HFF-Myc (cell line): ENCODE results near the gene RNF126.

ENCODE experiments used
- DNase-seq: peaks from one replicate; pipeline ENCODE4 v3.0.0-alpha.2; 2011; ENCODE audit warnings: low read depth; ENCODE audit errors: extremely low read depth
- H3K4me3 ChIP-seq: replicated peaks from 2 replicates; pipeline ENCODE4 v1.5.1; 2011; ENCODE audit warnings: low read depth, mild to moderate bottlenecking, control low read depth, low read length
- TF ChIP-seq, protein P1 (sequence below): IDR thresholded peaks from 2 replicates; pipeline ENCODE4 v1.5.1; 2012; ENCODE audit warnings: mild to moderate bottlenecking, low read depth, low read length, control low read depth; ENCODE audit errors: missing control alignments

RNF126 gene

DNA sequence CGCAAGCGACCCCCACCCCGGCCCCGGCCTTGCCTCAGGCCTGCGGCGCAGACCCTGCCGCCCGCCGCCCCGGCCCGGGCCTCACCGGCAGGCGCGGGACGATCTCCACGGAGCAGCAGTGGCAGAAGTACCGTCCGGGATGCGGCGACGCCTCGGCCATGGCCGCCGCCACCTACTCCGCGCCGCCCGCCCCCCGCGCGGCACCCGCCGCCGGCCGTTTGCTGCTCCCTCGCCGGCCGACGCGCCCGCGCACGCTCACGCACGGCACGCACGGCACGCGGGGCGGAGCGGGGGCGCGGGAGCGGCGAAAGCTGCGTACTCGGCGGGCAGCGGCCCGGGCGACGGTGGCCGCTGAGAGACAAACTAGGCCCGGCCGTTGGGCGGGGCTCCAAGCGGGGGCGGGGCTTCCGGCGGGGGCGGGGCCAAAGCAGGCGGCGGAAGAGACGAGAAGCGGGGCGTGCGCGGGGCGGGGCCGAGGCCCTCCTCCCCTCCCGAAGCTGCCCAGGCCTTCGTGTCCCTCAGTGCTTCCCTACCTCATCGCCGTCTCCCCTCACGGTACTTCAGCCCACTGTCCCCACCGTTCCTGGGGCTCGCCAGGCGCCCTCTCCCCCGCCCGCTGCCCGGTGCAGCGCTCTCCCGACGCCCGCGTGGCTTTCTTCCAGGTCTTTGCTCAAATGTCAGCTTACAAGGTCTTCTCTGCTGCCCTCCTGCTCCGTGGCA, at the start of gene RNF126:
RNF126 (minus strand) TSS at position 253 of the 720 bp plus-strand sequence; CDS start at position 160, 93 bp downstream.
- DNase-seq: no peak
- peak within 1 kb of the TSS; percentile 89 for H3K4me3 ChIP-seq
- TF ChIP-seq, protein P1, sequence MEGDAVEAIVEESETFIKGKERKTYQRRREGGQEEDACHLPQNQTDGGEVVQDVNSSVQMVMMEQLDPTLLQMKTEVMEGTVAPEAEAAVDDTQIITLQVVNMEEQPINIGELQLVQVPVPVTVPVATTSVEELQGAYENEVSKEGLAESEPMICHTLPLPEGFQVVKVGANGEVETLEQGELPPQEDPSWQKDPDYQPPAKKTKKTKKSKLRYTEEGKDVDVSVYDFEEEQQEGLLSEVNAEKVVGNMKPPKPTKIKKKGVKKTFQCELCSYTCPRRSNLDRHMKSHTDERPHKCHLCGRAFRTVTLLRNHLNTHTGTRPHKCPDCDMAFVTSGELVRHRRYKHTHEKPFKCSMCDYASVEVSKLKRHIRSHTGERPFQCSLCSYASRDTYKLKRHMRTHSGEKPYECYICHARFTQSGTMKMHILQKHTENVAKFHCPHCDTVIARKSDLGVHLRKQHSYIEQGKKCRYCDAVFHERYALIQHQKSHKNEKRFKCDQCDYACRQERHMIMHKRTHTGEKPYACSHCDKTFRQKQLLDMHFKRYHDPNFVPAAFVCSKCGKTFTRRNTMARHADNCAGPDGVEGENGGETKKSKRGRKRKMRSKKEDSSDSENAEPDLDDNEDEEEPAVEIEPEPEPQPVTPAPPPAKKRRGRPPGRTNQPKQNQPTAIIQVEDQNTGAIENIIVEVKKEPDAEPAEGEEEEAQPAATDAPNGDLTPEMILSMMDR: no peak

DNA sequence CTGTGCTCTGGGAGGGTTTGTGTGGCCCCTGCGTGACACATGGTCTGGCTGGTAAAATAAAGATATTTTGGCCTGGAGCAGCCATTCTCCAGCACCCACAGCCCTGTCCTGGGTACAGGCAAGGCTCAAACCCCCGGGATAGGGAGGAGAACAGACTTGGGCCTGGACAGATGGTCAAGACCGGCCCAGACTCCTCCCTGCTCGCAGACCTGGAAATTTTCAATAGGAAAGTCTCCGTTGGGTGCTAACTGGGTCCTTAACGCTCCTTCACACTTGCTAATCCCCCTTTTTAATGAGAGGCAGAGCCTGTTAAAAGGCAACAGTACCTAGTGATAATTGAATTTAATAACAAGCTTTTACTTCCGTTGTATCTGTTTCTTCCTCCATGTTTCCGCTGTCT, 48.2 kb upstream of the RNF126 start:
- no peak overlapping the region for H3K4me3 ChIP-seq
- TF ChIP-seq, protein P1: no peak
- DNase-seq: no peak

DNA sequence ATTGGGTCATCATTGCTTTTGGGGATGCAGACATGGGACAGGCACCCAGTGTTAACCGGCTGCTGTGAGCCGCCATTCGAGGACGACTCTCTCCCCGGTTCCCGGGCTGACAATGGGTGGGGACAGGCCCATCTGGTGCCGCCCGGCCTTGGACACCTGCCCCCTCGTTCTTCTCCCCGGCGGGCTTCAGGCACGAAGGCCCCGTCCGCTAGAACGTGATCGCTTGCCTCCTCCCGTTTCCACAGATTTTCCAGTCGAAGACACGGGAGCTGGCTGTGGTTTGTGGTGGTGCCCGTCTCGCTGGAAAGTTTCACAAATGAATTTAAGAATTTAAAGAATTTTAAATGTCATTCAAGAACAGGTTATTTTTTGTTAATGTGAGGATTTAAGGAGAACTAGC, 47.8 kb upstream of the RNF126 start:
- TF ChIP-seq, protein P1: no peak
- no peak overlapping the region for H3K4me3 ChIP-seq
- no peak for DNase-seq

DNA sequence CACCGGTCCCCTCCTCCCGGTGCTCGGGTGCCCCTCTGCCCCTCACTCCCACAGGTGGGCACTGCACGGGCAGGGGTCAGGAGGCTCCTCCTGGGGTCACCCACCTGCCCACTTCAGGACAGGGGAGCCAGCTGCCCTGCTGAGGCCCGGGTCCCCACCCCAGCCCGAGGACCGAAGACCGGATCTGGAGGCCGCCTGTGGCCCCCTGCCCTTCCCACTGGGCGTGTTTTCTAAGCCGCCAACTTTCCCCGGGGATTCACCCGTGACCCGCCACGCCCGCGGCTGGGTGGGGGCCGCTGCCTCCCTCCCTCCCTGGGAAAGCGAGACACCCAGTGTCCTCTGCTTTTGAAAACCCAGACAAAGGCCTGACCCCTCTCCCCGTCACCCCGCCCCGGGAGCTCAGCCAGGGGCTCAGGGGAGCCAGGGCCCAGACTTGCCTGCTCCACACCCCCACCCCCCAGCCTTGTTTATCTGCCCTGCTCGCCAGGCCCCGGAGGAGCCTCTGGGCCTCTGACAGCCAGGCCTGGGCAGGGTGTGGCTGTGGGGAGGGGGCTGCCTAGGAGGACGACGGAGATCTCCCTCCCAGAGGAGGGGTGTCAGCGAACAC, 47.1 kb upstream of the RNF126 start:
- peak overlapping the region; percentile 15; the same call in 1 of the 2 replicates for H3K4me3 ChIP-seq
- no peak for DNase-seq
- TF ChIP-seq, protein P1: no peak

DNA sequence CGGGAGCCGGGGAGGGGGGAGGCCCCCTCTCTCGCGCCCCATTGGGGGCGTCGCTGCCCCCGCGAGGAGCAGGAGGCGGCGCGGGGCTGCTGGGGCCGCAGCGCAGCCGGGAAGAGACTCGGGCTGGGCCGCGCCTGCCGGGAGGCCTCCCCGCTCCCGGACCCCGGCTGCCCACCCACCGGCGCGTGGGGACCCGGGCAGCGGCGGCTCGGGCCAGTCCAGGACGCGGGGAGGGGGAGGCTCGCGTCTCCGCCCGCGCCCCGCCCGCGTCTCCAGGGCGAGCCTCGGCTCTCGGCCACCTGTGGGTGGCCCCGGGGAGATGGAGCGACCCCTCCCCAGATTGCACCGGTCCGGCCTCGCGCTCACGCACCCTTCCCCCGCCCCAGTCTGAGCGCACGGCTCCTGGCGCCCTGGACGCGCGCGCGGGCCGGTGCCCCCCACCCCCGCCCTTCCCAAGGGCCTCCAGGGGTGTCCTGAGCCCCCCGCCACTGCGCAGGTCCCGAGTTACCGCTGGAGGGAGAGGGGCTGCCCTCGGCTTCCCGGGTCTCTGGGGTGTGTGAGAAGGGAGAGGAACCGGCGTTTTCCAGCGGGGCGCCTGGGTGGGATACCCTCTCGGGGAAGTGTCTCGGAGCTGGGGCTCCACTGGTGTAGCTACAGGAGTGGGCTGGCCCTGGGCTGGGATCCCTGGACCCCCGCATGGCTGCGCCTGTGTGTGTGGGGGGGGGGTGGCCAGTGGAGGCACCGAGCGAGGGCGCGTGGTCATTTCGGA, 46.4 kb upstream of the RNF126 start:
- DNase-seq: no peak
- H3K4me3 ChIP-seq: peak overlapping the region; percentile 15; the same call in 1 of the 2 replicates
- TF ChIP-seq, protein P1: no peak

DNA sequence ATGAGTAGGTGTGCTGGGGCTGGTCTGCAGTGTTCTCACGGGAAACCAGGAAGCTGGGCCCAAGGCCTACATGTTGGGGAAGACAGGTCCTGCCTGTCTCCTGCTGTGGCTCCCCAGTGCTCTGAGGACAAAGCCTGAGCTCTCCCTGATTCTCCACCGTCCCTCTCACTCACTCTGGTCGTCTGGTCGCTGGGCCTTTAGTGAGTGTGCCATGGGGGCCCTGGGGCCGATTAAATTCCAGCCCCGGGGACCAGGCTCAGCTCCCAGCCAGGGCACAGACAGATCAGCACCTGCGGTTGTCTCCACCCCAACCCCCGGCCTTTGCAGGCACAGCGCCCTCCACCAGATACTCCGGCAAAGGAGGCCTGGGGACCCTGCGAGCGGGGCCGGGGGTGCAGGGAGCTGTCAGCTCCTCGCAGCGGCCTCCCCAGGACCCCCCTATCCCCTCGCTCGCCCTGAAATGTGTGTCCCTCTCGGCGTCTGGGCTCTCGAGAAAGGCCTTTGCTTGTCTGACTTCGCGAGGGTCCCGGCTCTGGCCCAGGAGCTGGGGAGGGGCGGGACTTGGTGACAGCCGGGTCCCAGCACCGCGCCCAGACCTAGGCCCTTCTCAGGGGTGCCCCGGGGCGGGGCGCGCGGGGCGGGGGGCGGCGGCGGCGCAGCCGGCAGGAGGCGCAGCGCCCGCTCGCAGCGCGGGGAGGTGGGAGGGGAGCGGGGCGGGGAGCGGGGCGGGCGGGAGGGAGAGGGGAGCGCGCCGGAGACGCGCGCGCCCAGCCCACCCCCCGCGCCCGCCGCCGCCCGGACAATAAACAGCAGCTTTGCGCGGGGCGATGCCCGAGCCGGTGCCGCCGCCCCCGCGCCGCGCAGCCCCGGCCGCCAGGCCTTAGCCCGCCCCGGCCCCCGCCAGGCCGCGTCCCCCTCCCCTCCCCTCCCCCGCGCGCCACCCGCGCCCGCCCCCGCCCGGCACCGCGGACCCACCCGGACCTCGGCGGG, 45.4 kb upstream of the RNF126 start, which contains the start of gene PALM:
PALM (plus strand) TSS at position 782 of the 990 bp plus-strand sequence. CDS start 212 bp downstream, outside the sequence.
- DNase-seq: no peak
- TF ChIP-seq, protein P1: no peak
- peak within 1 kb of the TSS; percentile 15; the same call in 1 of the 2 replicates for H3K4me3 ChIP-seq
